Prostate gland (tissue), 2 donors: ENCODE measurements around the gene SEMG2.

Experiments
- POLR2A ChIP-seq: fragments of 450-650 bp; IDR thresholded peaks from one replicate; pipeline ENCODE4 v1.6.1; 2016; ENCODE audit warnings: antibody characterized with exemption, mild to moderate bottlenecking
- TF ChIP-seq, protein P1 (sequence below), 4 experiments: fragments of 200-600 bp in 2 of 4; fragments of 450-650 bp in 2 of 4; sonication (generic) in 2 of 4; IDR thresholded peaks; 1 replicate in 3 of 4; 2 replicates in 1 of 4; pipeline ENCODE4 v1.5.1; 2016 to 2019; ENCODE audit warnings: antibody characterized with exemption in 4 of 4, mild to moderate bottlenecking in 2 of 4, moderate library complexity in 2 of 4

GRCh38 chr20:45257161-45257560, 36.0 kb downstream of the SEMG2 start:
- TF ChIP-seq, protein P1, sequence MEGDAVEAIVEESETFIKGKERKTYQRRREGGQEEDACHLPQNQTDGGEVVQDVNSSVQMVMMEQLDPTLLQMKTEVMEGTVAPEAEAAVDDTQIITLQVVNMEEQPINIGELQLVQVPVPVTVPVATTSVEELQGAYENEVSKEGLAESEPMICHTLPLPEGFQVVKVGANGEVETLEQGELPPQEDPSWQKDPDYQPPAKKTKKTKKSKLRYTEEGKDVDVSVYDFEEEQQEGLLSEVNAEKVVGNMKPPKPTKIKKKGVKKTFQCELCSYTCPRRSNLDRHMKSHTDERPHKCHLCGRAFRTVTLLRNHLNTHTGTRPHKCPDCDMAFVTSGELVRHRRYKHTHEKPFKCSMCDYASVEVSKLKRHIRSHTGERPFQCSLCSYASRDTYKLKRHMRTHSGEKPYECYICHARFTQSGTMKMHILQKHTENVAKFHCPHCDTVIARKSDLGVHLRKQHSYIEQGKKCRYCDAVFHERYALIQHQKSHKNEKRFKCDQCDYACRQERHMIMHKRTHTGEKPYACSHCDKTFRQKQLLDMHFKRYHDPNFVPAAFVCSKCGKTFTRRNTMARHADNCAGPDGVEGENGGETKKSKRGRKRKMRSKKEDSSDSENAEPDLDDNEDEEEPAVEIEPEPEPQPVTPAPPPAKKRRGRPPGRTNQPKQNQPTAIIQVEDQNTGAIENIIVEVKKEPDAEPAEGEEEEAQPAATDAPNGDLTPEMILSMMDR (IDR thresholded peaks at IDR 0.05) = no peak
- TF ChIP-seq POLR2A = no peak
